HG02588 (cell line): ENCODE data around the gene RNF31.
"Not testable (repeated sequence)": the region's sequence is repeated elsewhere in the genome, so short reads cannot be mapped to it uniquely, and the experiment has no call there.

Source experiments
- ATAC-seq: cut with Tn5 transposase; IDR thresholded peaks from one replicate; pipeline ENCODE4 v1.9.1; 2021; ENCODE audit warnings: mild to moderate bottlenecking, moderate library complexity; ENCODE audit not compliant: unreplicated experiment

The RNF31 gene

GRCh38 chr14:24146978-24147760 lies at the start of gene RNF31:
Gene RNF31 (plus strand): TSS chr14:24147498. CDS start chr14:24147699, 201 bp downstream.
- peak; percentile 80 for ATAC-seq

- no peak for ATAC-seq
Observed at GRCh38 chr14:24098229-24098926, 48.9 kb upstream of the RNF31 start.

GRCh38 chr14:24098927-24099813 lies 48.1 kb upstream of the RNF31 start:
- ATAC-seq = no peak

DNA sequence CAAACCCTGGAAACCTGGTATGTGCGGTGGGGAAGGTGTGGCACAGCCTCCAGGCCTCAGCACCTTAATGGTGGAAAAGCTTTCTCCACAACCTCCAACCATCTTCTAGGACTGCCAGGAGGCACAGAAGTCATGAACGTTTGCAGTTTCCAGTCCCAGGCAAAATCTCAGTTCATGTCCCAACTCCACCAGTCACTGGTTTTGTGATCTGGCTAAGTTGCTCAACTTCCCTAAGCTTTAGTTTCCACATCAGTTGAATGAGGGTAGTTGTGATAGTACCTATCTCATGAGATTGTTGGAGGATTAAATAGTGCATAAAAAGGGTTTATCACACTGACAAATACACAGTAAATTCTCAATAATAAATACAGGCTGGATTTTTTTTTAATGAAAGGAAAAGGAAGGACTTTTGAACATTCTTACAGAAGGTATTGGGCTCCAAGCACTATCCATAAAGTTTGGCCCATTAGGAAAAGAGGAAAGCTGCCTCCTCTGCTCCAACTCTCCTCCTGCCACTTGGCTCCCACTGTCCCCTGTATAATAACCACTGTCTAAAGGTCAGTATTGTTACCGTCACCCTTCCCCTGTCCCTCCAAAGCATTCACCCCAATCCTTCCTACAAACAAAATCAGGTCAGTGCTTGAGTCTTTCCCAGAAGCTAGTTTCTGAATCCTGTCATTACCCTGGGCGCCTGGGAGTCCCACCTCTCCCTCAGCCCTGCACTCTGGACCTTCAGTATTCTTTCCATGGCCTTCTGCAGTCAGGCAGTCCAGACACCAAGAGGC lies 46.9 kb upstream of the RNF31 start:
- ATAC-seq = no peak

GRCh38 chr14:24100982-24101494 lies 46.3 kb upstream of the RNF31 start:
- ATAC-seq = no peak

- ATAC-seq = no peak
Observed at GRCh38 chr14:24102357-24103048, 44.8 kb upstream of the RNF31 start.

GRCh38 chr14:24103451-24103850 lies 43.8 kb upstream of the RNF31 start:
- no peak for ATAC-seq

GRCh38 chr14:24105609-24106239 lies 41.6 kb upstream of the RNF31 start:
- not testable (repeated sequence) for ATAC-seq

GRCh38 chr14:24106672-24107271 lies 40.5 kb upstream of the RNF31 start:
- ATAC-seq = no peak

DNA sequence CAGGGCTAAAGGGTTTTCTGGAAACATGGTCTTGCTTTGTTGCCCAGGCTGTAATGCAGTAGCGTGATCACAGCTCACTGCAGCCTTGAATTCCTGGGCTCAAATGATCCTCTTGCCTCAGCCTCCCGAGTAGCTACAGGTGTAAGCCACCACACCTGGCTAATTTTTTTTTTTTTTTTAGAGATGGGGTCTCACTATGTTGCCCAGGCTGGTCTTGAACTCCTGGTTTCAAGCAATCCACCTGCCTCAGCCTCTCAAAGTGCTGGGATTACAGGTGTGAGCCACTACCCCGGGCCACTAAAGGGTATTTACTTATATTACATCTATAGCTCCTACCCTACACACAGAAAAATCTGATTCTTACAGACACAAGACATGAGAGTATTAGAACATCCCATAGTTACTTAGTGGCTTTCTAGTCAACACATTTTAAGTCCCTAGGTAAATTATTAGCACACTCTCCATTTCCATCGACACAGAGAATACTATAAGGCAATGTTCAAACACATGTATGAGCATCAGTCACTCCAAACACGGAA lies 38.9 kb upstream of the RNF31 start:
- peak; percentile 32 for ATAC-seq

DNA sequence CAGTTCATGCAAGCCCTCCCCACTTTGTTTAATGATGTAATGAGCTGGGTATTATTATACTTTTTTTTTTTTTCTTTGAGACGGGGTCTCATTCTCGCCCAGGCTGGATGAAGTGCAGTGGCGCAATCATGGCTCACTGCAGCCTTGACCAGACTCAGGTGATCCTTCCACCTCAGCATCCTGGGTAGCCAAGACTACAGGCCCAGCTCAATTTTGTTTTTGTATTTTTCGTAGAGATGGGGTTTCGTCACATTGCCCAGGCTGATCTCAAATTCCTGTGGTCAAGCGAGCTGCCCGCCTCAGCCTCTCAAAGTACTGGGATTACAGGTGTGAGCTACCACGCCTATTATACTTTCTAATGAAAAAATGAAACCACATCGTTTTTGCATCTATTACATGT lies 37.2 kb upstream of the RNF31 start:
- no peak for ATAC-seq

GRCh38 chr14:24110523-24110922 lies 36.8 kb upstream of the RNF31 start:
- no peak for ATAC-seq

DNA sequence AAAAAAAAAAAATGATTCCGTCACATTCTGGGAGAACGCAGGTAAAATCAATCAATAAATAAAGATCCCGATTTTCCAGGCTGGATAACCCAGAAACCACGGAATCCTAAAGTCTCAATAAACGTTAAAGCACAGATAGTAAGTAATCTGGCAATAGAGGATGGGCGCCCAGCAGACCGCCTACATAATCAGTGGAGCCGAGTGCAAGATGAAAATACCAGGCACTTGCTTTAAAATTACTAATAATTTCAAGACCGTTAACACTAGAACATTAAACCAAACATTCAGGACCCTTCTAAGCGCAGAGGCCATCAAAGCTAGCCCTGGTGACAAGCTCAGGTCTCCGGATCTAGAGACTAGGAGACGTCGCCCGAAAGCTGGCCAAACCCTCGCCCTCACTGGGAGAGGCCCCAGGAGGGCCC lies 33.9 kb upstream of the RNF31 start:
- no peak for ATAC-seq

DNA sequence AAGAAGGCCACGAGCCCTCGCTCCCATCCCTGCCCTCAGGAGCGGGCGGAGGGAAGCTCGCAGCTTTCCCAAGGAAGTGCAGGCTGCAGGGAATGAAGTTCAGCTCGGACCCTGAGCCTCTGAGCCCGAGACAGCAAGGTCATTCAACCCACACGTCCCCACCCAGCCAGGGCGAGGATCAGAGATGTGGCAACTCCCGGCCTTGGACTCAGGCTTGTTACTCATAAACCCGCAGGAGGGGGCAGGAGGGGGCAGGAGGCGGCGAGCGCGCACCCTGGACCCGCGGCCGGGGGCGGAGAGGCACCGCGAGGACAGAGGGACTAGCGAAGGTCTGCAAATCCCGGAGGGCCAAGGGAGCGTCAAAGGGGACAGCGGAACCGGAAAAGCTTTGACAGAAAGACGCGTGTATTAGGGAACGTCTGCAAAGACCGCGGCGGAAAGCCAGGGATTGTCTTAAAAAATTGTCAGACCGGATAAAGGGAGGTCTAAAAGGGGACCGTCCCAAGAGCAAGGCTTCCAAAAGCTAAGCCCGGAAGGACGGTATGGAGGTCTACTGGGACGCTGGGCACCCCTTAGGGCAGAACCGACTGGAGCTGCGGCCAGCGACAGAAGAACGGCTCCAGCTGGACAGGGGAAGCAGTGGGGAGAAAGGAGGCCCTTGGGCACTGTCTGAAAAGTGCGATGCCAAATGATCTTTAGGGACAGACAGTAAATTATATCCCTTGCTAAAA lies 33.3 kb upstream of the RNF31 start:
- peak; percentile 24 for ATAC-seq

DNA sequence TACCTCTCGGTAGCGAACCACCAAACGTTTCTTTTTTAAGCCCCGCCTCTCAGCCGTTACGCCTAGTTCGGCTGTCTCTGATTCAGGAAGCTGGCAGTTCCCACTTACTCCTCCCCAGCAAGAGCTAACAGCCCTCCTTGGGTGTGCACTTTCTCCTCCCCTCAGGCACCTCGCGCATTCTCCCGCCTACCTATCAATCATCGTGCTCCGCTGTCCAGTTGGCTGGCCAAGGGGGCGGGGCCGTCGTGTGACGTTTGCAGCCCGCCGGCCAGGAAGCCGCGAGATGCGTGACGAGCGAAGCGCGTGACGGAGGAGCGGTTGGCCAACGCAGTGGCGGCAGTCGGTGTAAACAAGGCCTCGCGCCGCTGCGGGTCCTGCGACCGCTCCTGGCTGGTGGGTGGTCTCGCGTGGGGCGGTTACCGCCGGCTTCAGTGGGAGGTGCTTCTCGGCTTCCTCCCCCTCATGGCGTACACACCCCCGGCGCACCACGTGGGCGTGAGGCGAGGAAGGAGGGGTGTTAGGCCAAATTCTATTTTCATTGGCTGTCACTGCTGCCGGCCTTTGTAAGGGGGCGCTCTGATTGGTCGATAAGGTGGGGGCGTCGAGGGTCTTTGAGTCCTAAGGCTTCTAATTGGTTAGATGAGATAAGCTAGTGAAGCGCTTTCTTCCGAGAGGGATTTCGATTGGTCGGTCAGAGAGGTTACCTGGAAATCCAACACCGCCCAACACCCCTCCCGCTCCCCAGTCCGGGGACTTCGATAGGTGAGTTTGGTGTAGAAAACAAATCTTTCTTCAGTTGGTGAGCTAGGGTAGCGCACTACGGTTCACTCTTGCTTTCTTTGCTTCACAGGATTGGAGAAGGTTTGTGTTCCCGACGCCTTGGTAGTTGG lies 32.5 kb upstream of the RNF31 start, which contains the start of the genes DCAF11 and NRL:
TSS of gene DCAF11 (plus strand) at position 246 of the 890 bp plus-strand sequence. CDS start 818 bp downstream, outside the sequence.
TSS of gene NRL (minus strand) at position 418 of the 890 bp plus-strand sequence. CDS start 32,101 bp downstream, outside the sequence.
- ATAC-seq = peak; percentile 76

DNA sequence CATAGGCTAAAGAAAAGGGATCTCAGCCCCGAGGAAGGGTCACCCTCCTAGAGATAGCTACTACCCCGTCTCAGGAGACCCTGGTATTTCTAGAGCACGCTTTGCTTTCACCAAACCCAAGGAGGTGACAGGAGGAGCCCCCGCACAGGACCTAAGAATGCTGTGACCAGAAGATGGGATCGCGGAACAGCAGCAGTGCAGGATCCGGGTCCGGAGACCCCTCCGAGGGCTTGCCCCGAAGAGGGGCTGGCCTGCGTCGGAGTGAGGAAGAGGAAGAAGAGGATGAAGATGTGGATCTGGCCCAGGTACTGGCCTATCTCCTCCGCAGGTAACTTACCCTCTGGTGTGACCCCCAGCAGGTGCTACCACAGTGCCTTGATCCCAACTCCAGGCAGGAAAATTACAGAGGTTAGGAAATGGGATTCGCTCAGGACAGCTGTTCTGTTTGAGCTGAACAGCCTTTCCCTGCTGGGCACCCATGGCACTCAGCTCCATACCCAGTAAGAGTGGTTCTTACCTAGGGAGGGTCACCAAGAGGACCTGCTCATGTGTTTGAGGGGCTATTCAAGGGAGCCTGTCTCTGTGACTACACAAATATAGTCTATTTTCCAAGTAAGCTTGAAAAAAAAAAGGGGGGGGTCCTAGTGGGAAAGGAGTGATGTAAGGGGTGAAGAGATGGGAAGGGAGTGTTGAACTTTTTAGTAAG lies 31.7 kb upstream of the RNF31 start:
- no peak for ATAC-seq
